ENCODE measurements around the gene JOSD1.
A peak's percentile ranks its signal among the peaks of the same experiment; 100 is the strongest.

JOSD1 gene

DNA sequence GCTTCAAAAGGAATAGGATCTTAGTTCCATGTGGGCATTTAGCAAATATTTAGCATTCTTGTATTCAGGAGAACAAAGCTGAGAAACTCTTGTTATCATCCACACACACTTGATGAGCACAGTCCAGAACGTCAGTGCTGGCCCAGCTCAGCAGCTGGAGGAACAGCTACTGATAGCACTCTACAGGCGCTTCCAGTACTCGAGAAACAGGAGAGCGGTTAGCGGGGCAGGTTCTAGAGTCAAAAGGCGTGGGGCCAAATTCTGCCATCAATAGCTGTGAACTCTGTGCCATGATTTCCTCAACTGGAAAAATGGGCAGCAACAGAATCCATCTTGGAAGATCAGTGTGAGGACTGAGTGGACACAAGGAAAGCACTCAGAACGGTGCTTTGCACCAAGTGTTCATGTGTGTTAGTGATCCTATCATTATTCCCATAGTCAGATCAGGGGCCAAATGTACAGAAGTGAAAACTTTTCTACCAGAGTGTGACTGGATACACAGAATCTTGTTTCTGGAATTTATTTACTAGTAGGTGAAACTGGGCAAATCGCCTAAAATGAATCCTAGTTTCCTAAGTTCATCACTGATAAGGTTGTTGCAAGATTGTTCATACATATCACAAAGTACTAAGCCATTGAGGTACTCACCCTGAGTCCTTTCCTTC lies 3.2 kb downstream of the JOSD1 start:
- no peaks in the 10 kb centered on the region for H3K27me3 Mint-ChIP-seq (ENCODE audit: low read depth, poor library complexity)
- peak overlapping the region; percentile 95 for H3K4me3 Mint-ChIP-seq
- peaks cover 33% of the 10 kb centered on the region for H3K36me3 Mint-ChIP-seq (ENCODE audit: low read depth)
- H3K27ac Mint-ChIP-seq: no peak overlapping the region
- no peak for TF ChIP-seq CTCF (IDR thresholded peaks at IDR 0.05)
- no peak for DNase-seq
- no peaks in the 10 kb centered on the region for H3K9me3 Mint-ChIP-seq
- peaks cover 49% of the 10 kb centered on the region for H3K4me1 Mint-ChIP-seq

- H3K36me3 Mint-ChIP-seq (ENCODE audit: low read depth): peaks cover 38% of the 10 kb centered on the region
- H3K9me3 Mint-ChIP-seq: no peaks in the 10 kb centered on the region
- no peak for DNase-seq
- H3K27ac Mint-ChIP-seq: peak overlapping the region; percentile 37
- H3K27me3 Mint-ChIP-seq (ENCODE audit: low read depth, poor library complexity): no peaks in the 10 kb centered on the region
- peaks cover 47% of the 10 kb centered on the region for H3K4me1 Mint-ChIP-seq
- no peak for TF ChIP-seq CTCF (IDR thresholded peaks at IDR 0.05)
- H3K4me3 Mint-ChIP-seq: peak overlapping the region; percentile 95
Observed at GRCh38 chr22:38696606-38697424, 3.9 kb downstream of the JOSD1 start.

- no peak for TF ChIP-seq CTCF (IDR thresholded peaks at IDR 0.05)
- H3K36me3 Mint-ChIP-seq (ENCODE audit: low read depth): peaks cover 47% of the 10 kb centered on the region
- H3K4me1 Mint-ChIP-seq: peaks cover 42% of the 10 kb centered on the region
- no peak overlapping the region for H3K4me3 Mint-ChIP-seq
- DNase-seq: no peak
- no peaks in the 10 kb centered on the region for H3K9me3 Mint-ChIP-seq
- H3K27me3 Mint-ChIP-seq (ENCODE audit: low read depth, poor library complexity): no peaks in the 10 kb centered on the region
- no peak overlapping the region for H3K27ac Mint-ChIP-seq
Observed at GRCh38 chr22:38694940-38695339, 5.8 kb downstream of the JOSD1 start.

- TF ChIP-seq CTCF (IDR thresholded peaks at IDR 0.05): no peak
- Mint-ChIP-seq H3K27ac (no peak overlapping the region), H3K4me3 (no peak overlapping the region), H3K27me3 (ENCODE audit: low read depth, poor library complexity) (no peaks in the 10 kb centered on the region), H3K9me3 (no peaks in the 10 kb centered on the region), H3K36me3 (ENCODE audit: low read depth) (peaks cover 56% of the 10 kb centered on the region), H3K4me1 (peaks cover 33% of the 10 kb centered on the region)
- DNase-seq: no peak
Observed at GRCh38 chr22:38694049-38694448, 6.7 kb downstream of the JOSD1 start.

GRCh38 chr22:38689651-38690050 lies 11.1 kb downstream of the JOSD1 start:
- Mint-ChIP-seq H3K36me3 (ENCODE audit: low read depth) (peaks cover 80% of the 10 kb centered on the region), H3K9me3 (no peaks in the 10 kb centered on the region)

More at GRCh38 chr22:38689651-38690050, 11.1 kb downstream of the JOSD1 start:
- Mint-ChIP-seq H3K4me1 (peaks cover 6% of the 10 kb centered on the region), H3K27me3 (ENCODE audit: low read depth, poor library complexity) (no peaks in the 10 kb centered on the region), H3K27ac (peak overlapping the region; percentile 12), H3K4me3 (no peak overlapping the region)
- TF ChIP-seq CTCF (IDR thresholded peaks at IDR 0.05): no peak
- no peak for DNase-seq

Measured in nephron progenitor cell (in vitro differentiated cells).